Measurements from ENCODE around the gene ZC3H7A. TPM values are rescaled to one million over a fixed set of nuclear protein-coding genes. Genes with fewer than 3 reads are reported as not detected.
A peak's percentile ranks its signal among the peaks of the same experiment; 100 is the strongest.

ZC3H7A gene
- total and polyA plus RNA-seq, 2 of the 13 experiments (the other 11 are each of a cell fraction or from before 2014, with no cell fraction given), result 29.2 to 36.8 TPM

DNA sequence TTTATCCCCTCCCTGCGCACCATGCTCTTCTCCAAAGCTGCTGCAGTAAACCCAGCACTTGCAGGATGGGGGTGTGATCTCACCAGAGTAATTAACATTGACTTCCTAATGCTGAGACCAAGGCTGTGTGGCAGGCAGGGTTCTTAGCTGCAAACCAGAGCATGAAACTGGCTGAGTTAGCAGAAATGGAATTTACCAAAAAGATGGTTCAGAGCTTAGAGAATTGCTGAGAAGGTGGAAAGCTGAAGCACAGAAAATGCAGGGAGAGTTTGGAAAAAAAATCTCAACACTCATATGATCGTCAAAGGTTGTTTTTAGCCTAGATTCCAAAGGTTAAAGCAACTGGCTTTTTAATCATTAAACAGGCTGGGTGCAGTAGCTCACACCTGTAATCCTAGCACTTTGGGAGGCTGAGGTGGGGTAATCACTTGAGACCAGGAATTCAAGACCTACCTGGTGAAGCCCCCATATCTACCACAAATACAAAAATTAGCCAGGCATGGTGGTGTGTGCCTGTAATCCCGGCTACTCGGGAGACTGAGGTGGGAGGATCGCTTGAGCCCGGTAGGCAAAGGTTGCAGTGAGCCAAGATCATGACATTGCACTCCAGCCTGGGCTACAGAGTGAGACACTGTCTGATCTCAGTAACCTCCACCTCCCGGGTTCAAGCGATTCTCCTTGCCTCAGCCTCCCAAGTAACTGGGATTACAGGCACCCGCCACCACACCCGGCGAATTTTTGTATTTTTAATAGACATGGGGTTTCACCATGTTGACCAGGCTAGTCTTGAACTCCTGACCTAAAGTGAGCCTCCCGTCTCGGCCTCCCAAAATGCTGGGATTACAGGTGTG, 48.4 kb downstream of the ZC3H7A start (continued):
- TF ChIP-seq, protein P1, sequence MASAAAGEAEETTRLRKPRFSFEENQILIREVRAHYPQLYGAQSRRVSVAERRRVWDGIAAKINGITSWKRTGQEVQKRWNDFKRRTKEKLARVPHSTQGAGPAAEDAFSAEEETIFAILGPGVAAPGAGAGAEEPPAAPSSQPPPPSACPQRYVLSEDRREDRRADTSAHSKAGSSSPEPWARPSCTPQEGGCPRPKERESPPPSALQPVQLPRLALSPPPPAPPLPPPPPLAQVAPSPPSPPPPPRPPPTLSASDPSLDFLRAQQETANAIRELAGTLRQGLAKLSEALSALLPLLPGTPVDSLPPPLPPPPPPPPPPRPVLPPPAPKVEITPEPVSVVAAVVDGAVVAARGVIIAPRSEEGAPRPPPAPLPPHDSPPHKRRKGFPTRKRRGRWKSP (CRISPR knock-in tag; IDR thresholded peaks at IDR 0.05), result 0 out of 2 replicates have a peak, but pooled peaks have one; percentile 45
- 0 out of 2 replicates have a peak, but pooled peaks have one; percentile 26 for TF ChIP-seq ZNF746 (CRISPR knock-in tag; IDR thresholded peaks at IDR 0.05)
- TF ChIP-seq, protein P2, sequence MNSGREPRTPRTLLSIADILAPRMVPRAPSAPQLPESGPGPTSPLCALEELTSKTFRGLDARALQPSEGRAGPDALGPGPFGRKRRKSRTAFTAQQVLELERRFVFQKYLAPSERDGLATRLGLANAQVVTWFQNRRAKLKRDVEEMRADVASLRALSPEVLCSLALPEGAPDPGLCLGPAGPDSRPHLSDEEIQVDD (CRISPR knock-in tag; IDR thresholded peaks at IDR 0.05; ENCODE audit: borderline replicate concordance), result no peak
- TF ChIP-seq, protein P3, sequence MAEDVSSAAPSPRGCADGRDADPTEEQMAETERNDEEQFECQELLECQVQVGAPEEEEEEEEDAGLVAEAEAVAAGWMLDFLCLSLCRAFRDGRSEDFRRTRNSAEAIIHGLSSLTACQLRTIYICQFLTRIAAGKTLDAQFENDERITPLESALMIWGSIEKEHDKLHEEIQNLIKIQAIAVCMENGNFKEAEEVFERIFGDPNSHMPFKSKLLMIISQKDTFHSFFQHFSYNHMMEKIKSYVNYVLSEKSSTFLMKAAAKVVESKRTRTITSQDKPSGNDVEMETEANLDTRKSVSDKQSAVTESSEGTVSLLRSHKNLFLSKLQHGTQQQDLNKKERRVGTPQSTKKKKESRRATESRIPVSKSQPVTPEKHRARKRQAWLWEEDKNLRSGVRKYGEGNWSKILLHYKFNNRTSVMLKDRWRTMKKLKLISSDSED (CRISPR knock-in tag; IDR thresholded peaks at IDR 0.05), result no peak
- TF ChIP-seq, protein P4, sequence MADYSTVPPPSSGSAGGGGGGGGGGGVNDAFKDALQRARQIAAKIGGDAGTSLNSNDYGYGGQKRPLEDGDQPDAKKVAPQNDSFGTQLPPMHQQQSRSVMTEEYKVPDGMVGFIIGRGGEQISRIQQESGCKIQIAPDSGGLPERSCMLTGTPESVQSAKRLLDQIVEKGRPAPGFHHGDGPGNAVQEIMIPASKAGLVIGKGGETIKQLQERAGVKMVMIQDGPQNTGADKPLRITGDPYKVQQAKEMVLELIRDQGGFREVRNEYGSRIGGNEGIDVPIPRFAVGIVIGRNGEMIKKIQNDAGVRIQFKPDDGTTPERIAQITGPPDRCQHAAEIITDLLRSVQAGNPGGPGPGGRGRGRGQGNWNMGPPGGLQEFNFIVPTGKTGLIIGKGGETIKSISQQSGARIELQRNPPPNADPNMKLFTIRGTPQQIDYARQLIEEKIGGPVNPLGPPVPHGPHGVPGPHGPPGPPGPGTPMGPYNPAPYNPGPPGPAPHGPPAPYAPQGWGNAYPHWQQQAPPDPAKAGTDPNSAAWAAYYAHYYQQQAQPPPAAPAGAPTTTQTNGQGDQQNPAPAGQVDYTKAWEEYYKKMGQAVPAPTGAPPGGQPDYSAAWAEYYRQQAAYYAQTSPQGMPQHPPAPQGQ (CRISPR knock-in tag; IDR thresholded peaks at IDR 0.05; ENCODE audit: borderline replicate concordance), result no peak
- no peak for TF ChIP-seq ATF7 (IDR thresholded peaks at IDR 0.05)
- TF ChIP-seq ATF7 (CRISPR knock-in tag; IDR thresholded peaks at IDR 0.05), result no peak
- TF ChIP-seq HMGA1 (CRISPR knock-in tag; conservative IDR thresholded peaks at IDR 0.05), result no peak
- TF ChIP-seq, protein P5, sequence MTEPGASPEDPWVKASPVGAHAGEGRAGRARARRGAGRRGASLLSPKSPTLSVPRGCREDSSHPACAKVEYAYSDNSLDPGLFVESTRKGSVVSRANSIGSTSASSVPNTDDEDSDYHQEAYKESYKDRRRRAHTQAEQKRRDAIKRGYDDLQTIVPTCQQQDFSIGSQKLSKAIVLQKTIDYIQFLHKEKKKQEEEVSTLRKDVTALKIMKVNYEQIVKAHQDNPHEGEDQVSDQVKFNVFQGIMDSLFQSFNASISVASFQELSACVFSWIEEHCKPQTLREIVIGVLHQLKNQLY (CRISPR knock-in tag; IDR thresholded peaks at IDR 0.05), result 0 out of 2 replicates have a peak, but pooled peaks have one; percentile 36
- TF ChIP-seq, protein P6, sequence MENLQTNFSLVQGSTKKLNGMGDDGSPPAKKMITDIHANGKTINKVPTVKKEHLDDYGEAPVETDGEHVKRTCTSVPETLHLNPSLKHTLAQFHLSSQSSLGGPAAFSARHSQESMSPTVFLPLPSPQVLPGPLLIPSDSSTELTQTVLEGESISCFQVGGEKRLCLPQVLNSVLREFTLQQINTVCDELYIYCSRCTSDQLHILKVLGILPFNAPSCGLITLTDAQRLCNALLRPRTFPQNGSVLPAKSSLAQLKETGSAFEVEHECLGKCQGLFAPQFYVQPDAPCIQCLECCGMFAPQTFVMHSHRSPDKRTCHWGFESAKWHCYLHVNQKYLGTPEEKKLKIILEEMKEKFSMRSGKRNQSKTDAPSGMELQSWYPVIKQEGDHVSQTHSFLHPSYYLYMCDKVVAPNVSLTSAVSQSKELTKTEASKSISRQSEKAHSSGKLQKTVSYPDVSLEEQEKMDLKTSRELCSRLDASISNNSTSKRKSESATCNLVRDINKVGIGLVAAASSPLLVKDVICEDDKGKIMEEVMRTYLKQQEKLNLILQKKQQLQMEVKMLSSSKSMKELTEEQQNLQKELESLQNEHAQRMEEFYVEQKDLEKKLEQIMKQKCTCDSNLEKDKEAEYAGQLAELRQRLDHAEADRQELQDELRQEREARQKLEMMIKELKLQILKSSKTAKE (CRISPR knock-in tag; IDR thresholded peaks at IDR 0.05; ENCODE audit: borderline replicate concordance), result 0 out of 2 replicates have a peak, but pooled peaks have one; percentile 35
- TF ChIP-seq MZF1 (CRISPR knock-in tag; IDR thresholded peaks at IDR 0.05; ENCODE audit: borderline replicate concordance), result no peak
- 0 out of 2 replicates have a peak, but pooled peaks have one; percentile 30 for TF ChIP-seq CBX5 (CRISPR knock-in tag; IDR thresholded peaks at IDR 0.05; ENCODE audit: borderline replicate concordance)
- no peak for TF ChIP-seq GPN1 (CRISPR knock-in tag; IDR thresholded peaks at IDR 0.05; ENCODE audit: borderline replicate concordance)
- no peak for TF ChIP-seq ZNF775 (CRISPR knock-in tag; IDR thresholded peaks at IDR 0.05; ENCODE audit: borderline replicate concordance)
- TF ChIP-seq PCBP2 (optimal IDR thresholded peaks at IDR 0.05; ENCODE audit: low read depth, low read length, poor library complexity, severe bottlenecking), result no peak
- peak; percentile 71; the same call in 1 of the 2 replicates for TF ChIP-seq MEIS2 (CRISPR knock-in tag; IDR thresholded peaks at IDR 0.05)
- no peak for TF ChIP-seq ZNF75D (CRISPR knock-in tag; IDR thresholded peaks at IDR 0.05; ENCODE audit: borderline replicate concordance)
- TF ChIP-seq ZNF367 (CRISPR knock-in tag; IDR thresholded peaks at IDR 0.05; ENCODE audit: borderline replicate concordance), result no peak; the same call in 1 of the 2 replicates
- no peak for TF ChIP-seq ZNF253 (CRISPR knock-in tag; IDR thresholded peaks at IDR 0.05; ENCODE audit: borderline replicate concordance)

All from HepG2 (cell line).